Thymus (tissue), 11 donors: ENCODE data around the gene HSF2BP. TPM values are rescaled to one million over a fixed set of nuclear protein-coding genes. Genes with fewer than 3 reads are reported as not detected.

Experiments used
- DNase-seq, 9 donors: peaks; one replicate each; pipeline ENCODE4 v3.0.0-alpha.2; 2013; ENCODE audit warnings: low spot score in 9 of 9, low read depth in 6 of 9, missing footprints in 1 of 9
- H3K27ac ChIP-seq, 2 donors: one replicate each; pipeline ENCODE4 v1.5.1; 2013; ENCODE audit warnings: control low read depth in 1 of 2, low read depth in 1 of 2, low read length in 1 of 2, mild to moderate bottlenecking in 1 of 2, moderate library complexity in 1 of 2
- H3K27me3 ChIP-seq, 2 donors: one replicate each; pipeline ENCODE4 v1.5.1; 2013; ENCODE audit warnings: low read length in 1 of 2; ENCODE audit not compliant: control insufficient read depth in 2 of 2, insufficient read depth in 1 of 2
- H3K36me3 ChIP-seq, 2 donors: one replicate each; pipeline ENCODE4 v1.5.1; 2013; ENCODE audit warnings: low read length in 1 of 2, mild to moderate bottlenecking in 1 of 2, moderate library complexity in 1 of 2; ENCODE audit not compliant: control insufficient read depth in 2 of 2, insufficient read depth in 2 of 2
- H3K4me1 ChIP-seq, 2 donors: one replicate each; pipeline ENCODE4 v1.5.1; 2013; ENCODE audit warnings: low read length in 2 of 2; ENCODE audit not compliant: control insufficient read depth in 2 of 2, insufficient read depth in 2 of 2
- H3K4me3 ChIP-seq, 2 donors: one replicate each; pipeline ENCODE4 v1.5.1; 2013; ENCODE audit warnings: low read length in 2 of 2, control low read depth in 1 of 2, mild to moderate bottlenecking in 1 of 2
- H3K9me3 ChIP-seq, 2 donors: one replicate each; pipeline ENCODE4 v1.5.1; 2013; ENCODE audit warnings: low read length in 1 of 2, mild to moderate bottlenecking in 1 of 2; ENCODE audit not compliant: control insufficient read depth in 2 of 2, insufficient read depth in 1 of 2
- WGBS: extraction: QIAGEN DNeasy Blood & Tissue Kit; methylation state at CpG from one replicate; pipeline ENCODE4 v1.1.7; 2013; 5-methylcytosine and 5-hydroxymethylcytosine counted together
- polyA plus RNA-seq: library from polyadenylated mRNA; stranded (reverse); fragments of 200-250 nt; gene quantifications from one replicate; pipeline ENCODE4 v1.2.3, GENCODE V29; 2013
- total RNA-seq: library from RNA; stranded (reverse); fragments of 120-200 nt; gene quantifications from one replicate; pipeline ENCODE4 v1.2.4, GENCODE V29; 2013
- donor health status: healthy.

HSF2BP gene
- total and polyA plus RNA-seq, 2 donors = 0.71 to 0.80 TPM

DNA sequence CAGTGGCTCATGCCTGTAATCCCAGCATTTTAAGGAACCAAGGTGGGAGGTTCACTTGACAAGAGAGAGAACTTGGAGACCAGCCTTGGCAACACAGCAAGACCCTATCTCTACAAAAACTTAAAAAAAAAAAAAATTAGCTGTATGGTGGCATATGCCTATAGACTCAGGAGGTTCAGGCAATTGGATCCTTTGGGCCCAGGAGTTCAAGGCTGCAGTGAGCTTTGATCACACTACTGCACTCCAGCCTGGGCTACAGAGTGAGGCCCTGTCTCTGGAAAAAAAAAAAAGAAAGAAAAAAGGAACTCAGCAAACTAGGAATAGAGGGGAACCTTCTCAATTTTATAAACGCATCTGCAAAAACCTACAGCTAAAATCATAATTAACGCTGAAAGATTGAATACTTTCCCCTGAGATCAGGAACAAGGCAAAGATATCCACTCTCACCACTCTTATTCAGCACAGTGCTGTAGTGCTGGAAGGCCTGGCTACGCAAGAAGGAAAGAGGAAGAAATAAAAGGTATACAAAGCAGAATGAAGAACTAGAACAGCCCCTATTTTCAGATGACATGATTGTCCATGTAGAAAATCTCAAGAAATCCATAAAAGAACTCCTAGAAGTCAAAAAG is 21.6 kb downstream of the HSF2BP start:
- Histone ChIP-seq H3K36me3 (no peaks in the 10 kb centered on the region), H3K27ac (no peak overlapping the region), H3K27me3 (no peaks in the 10 kb centered on the region), H3K4me3 (no peak overlapping the region), H3K4me1 (no peaks in the 10 kb centered on the region), H3K9me3 (no peaks in the 10 kb centered on the region)
- WGBS = 92% methylated on average over 3 of the region's 3 CpGs
- DNase-seq = no peak

DNA sequence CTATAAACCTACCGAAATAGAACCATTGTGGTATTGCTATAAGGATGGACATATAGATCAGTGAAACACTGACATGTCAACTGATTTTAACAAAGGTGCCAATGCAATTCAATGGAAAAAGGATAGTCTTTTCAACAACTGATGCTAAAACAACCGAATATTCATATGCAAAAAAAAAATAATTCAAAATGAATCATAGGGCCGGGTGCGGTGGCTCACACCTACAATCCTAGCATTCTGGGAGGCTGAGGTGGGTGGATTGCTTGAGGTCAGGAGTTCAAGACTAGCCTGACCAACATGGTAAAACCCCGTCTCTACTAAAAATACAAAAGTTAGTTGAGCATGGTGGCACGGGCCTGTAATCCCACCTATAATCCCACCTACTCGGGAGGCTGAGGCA is 23.9 kb downstream of the HSF2BP start:
- no peaks in the 10 kb centered on the region for H3K27me3 ChIP-seq
- no peak for DNase-seq
- no peaks in the 10 kb centered on the region for H3K9me3 ChIP-seq
- H3K27ac ChIP-seq = no peak overlapping the region
- 98% methylated on average over 7 of the region's 7 CpGs for WGBS
- no peak overlapping the region for H3K4me3 ChIP-seq
- H3K36me3 ChIP-seq = no peaks in the 10 kb centered on the region
- no peaks in the 10 kb centered on the region for H3K4me1 ChIP-seq

DNA sequence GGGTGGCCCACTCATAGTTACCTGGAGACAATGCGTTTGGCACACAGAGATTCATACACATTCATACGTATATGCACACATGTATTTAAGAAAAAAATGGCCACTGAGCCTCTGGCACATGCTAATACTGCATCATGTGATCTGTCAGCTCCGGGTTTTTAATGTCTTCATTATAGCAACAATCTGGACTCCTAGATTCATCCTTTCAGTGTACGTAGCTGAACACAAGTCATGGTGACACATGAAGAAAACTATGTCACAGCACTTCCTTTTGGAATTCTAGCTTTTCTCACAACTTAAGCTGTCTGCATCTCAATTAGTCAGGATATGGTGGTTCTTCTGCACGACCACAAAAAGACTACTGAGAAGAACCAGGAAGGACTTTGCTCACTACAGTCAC is 24.7 kb downstream of the HSF2BP start:
- Histone ChIP-seq H3K36me3 (no peaks in the 10 kb centered on the region), H3K4me3 (no peak overlapping the region), H3K27me3 (no peaks in the 10 kb centered on the region), H3K4me1 (no peaks in the 10 kb centered on the region), H3K27ac (no peak overlapping the region), H3K9me3 (no peaks in the 10 kb centered on the region)
- no peak for DNase-seq
- WGBS = 82% methylated on average over 5 of the region's 5 CpGs

DNA sequence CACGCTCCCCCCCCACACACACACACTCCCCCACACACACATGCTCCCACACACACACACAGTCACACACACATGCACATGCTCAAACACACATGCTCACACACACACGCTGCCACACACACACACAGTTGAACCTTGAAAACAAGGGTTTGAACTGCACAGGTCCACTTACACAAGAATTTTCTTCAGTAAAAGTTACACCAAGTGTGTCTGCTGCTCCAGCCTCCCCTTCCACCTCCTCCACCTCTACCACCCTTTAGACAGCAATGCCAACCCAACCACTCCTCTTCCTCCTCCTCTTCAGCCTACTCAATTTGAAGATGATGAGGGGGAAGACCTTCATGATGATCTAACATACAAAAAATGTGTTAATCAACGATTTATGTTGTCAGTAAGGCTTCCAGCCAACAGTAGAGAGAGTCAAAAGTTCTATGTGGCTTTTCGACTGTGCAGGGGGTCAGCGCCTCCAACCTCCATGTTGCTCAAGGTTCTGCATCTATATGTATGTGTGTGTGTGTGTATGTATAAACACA is 26.8 kb downstream of the HSF2BP start:
- no peaks in the 10 kb centered on the region for H3K27me3 ChIP-seq
- no peaks in the 10 kb centered on the region for H3K9me3 ChIP-seq
- H3K27ac ChIP-seq = no peak overlapping the region
- H3K36me3 ChIP-seq = no peaks in the 10 kb centered on the region
- H3K4me1 ChIP-seq = no peaks in the 10 kb centered on the region
- H3K4me3 ChIP-seq = no peak overlapping the region
- WGBS = 95% methylated on average over 5 of the region's 5 CpGs
- no peak for DNase-seq

DNA sequence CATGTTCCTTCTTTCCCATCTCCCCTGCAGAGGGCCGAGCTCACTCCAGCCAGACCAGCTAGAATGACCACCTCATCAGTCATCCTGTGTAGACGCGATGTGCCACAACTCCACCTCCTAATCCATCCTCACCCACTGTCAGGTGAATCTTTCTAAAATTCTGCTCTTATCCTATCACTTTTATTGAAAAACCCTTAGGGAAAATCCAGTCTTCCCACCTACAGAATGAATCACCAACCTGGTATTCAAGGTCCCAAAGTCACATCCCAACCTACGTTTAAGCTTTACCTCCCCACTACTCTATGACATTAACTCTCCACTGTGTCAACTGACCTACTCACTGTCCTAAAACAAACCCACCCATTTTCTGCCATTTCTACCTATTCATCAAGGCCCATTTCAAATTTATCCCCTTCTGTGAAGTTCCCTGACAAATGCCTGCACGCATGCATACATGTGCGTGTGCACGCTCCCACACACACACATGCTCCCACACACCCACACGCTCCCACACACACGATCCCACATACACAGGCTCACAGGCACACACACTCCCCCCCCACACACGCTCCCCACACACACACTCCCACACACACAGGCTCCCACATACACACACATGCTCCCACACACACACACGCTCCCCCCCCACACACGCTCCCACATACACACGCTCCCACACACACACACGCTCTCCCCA is 27.7 kb downstream of the HSF2BP start:
- DNase-seq = no peak
- Histone ChIP-seq H3K27me3 (no peaks in the 10 kb centered on the region), H3K9me3 (no peaks in the 10 kb centered on the region), H3K4me1 (no peaks in the 10 kb centered on the region), H3K4me3 (no peak overlapping the region), H3K36me3 (no peaks in the 10 kb centered on the region), H3K27ac (no peak overlapping the region)
- 96% methylated on average over 14 of the region's 14 CpGs for WGBS

DNA sequence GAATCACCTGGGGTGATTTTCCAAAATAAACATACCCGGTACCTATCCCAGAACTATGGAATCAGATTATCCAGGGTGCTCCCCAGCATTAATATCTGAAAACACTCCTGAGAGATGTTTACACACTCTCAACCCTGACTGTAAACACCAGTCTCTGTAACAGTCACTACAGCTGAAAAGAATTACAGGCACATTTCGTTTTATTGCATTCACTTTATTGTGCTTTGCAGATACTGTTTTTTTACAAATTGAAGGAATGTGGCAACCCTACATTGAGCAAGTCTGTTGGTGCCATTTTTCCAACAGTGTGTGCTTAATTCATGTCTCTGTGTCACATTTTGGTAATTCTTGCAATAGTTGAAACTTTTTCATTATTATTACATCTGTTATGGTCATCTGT is 31.8 kb downstream of the HSF2BP start:
- Histone ChIP-seq H3K9me3 (no peaks in the 10 kb centered on the region), H3K4me3 (no peak overlapping the region), H3K27ac (no peak overlapping the region), H3K4me1 (no peaks in the 10 kb centered on the region), H3K36me3 (no peaks in the 10 kb centered on the region), H3K27me3 (no peaks in the 10 kb centered on the region)
- 98% methylated on average over 2 of the region's 2 CpGs for WGBS
- DNase-seq = no peak

DNA sequence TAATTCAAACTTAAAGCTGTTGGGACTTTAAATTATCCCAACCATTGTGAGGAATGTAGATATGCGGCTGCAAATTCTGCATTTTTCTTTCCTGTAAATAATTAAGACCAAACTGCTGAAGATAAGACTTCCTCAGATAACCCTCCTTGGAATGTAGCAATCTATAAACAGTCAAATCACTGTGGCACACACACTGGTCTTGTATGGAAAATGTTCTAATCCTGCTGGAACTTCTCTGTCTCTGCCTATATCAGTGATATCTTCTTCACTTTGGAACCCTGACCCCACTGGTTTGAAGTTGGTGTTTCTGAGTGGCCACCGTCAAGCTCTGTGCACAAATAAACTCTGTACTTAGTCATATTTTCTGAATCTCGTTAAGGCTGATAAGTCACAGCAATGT is 32.9 kb downstream of the HSF2BP start:
- Histone ChIP-seq H3K36me3 (no peaks in the 10 kb centered on the region), H3K4me1 (no peaks in the 10 kb centered on the region), H3K27me3 (no peaks in the 10 kb centered on the region), H3K4me3 (no peak overlapping the region), H3K27ac (no peak overlapping the region), H3K9me3 (no peaks in the 10 kb centered on the region)
- DNase-seq = no peak
- WGBS = 81% methylated on average over 3 of the region's 3 CpGs

DNA sequence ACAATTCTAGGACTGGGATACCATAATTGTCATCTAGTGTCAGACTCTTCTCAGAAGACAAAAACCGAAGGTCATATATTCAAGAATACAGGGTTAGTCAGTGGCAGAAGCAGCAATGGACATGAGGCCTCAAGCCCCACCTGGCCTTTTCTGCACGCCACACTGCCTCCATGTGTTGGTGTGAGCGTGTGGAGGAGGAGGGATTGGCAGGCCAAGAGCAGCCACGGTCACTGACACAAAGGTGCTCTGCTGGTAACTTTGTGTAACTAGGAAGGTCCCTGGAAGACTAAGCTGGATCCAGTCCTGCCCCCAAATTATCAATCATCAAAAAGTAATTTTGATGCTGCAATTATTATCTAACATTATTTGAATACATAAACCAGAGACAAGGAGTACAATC is 34.9 kb downstream of the HSF2BP start:
- Histone ChIP-seq H3K27me3 (no peaks in the 10 kb centered on the region), H3K4me1 (no peaks in the 10 kb centered on the region), H3K4me3 (no peak overlapping the region), H3K27ac (no peak overlapping the region), H3K9me3 (peaks cover 0 to 9% of the 10 kb centered on the region in 2 donors), H3K36me3 (no peaks in the 10 kb centered on the region)
- 97% methylated on average over 4 of the region's 4 CpGs for WGBS
- no peak for DNase-seq

DNA sequence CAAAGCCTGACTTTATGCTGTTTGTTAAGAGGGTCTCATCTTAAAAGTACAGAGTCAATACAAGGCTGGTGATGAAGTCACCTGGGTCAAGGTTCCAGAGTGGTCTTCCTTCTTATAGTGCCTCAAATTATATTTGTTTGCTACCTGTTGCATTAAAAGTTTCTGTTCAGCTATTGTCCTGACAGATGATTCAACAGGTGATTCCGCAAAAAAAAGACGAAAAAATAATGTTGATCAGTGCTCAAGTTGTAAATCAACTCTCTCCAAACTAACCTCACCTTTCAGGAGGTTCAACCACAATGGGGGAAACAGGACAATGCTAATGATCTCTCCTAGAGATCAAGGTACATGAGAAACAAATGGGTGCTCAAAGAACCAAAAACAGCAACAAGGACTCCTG is 35.7 kb downstream of the HSF2BP start:
- Histone ChIP-seq H3K27ac (no peak overlapping the region), H3K27me3 (no peaks in the 10 kb centered on the region)
- WGBS = 98% methylated on average over 2 of the region's 2 CpGs

More for the DNA sequence above, 35.7 kb downstream of the HSF2BP start:
- DNase-seq = no peak
- no peaks in the 10 kb centered on the region for H3K36me3 ChIP-seq
- H3K4me1 ChIP-seq = no peaks in the 10 kb centered on the region
- no peak overlapping the region for H3K4me3 ChIP-seq
- peaks cover 0 to 9% of the 10 kb centered on the region in 2 donors for H3K9me3 ChIP-seq
